B cell (primary cell): Measurements from ENCODE around the gene MFAP5. TPM values are rescaled to one million over a fixed set of nuclear protein-coding genes. Genes with fewer than 3 reads are reported as not detected.
"Not testable (repeated sequence)": the region's sequence is repeated elsewhere in the genome, so short reads cannot be mapped to it uniquely, and the experiment has no call there.

ENCODE experiments used
- ATAC-seq: fragments of 200-7000 bp; cut with Tn5 transposase; one replicate; pipeline ENCODE4 v1.10.0; 2021; ENCODE audit warnings: low read depth, mild to moderate bottlenecking, moderate number of reproducible peaks, moderate library complexity
- CTCF ChIA-PET: fragments of 350-600 bp; sonication (Branson Sonifier 250); formaldehyde crosslinking; loops from one replicate; lab custom pipeline; 2021; ENCODE audit warnings: antibody characterized with exemption, inconsistent platforms; lab: Charles Lee
- POLR2A ChIA-PET: fragments of 350-600 bp; sonication (Branson Sonifier 250); formaldehyde crosslinking; loops from one replicate; lab custom pipeline; 2021; ENCODE audit warnings: antibody characterized with exemption; lab: Charles Lee
- DNase-seq: peaks from one replicate; pipeline ENCODE4 v3.0.0; 2013
- H2AFZ ChIP-seq: 2 replicates; pipeline ENCODE4 v1.6.1; 2012; ENCODE audit warnings: mild to moderate bottlenecking, low read depth, low read length; ENCODE audit not compliant: insufficient read depth, poor library complexity, severe bottlenecking
- H3K27ac ChIP-seq, 2 donors: 1 replicate in 1 of 2; 2 replicates in 1 of 2; pipeline ENCODE4 v1.5.1; 2012 to 2013; ENCODE audit warnings: low read length in 2 of 2, mild to moderate bottlenecking in 2 of 2, moderate library complexity in 1 of 2
- H3K27me3 ChIP-seq, 4 experiments: fragments of 200-600 bp in 1 of 4; sonication (generic) in 1 of 4; replicated peaks in 1 of 4; 1 replicate in 2 of 4; 2 replicates in 2 of 4; pipeline versions ENCODE4 v1.6.1 to v1.7.0; 2013 to 2016; ENCODE audit warnings: low read length in 3 of 4, mild to moderate bottlenecking in 2 of 4, mixed read lengths in 1 of 4, moderate library complexity in 1 of 4; ENCODE audit not compliant: insufficient read depth in 4 of 4, control insufficient read depth in 3 of 4; ENCODE audit errors: control extremely low read depth in 1 of 4
- H3K36me3 ChIP-seq, 2 experiments: replicated peaks in 1 of 2; 1 replicate in 1 of 2; 2 replicates in 1 of 2; pipeline versions ENCODE4 v1.6.1 to v1.7.1; 2013; ENCODE audit warnings: low read length in 1 of 2; ENCODE audit not compliant: insufficient read depth in 2 of 2, control insufficient read depth in 1 of 2; ENCODE audit errors: control extremely low read depth in 1 of 2, extremely low read depth in 1 of 2
- H3K4me1 ChIP-seq, 2 donors: fragments of 200-600 bp in 1 of 2; sonication (generic) in 1 of 2; 1 replicate in 1 of 2; 2 replicates in 1 of 2; pipeline versions ENCODE4 v1.5.1 to v1.6.1; 2013 to 2017; ENCODE audit warnings: low read length in 2 of 2; ENCODE audit not compliant: control insufficient read depth in 2 of 2, insufficient read depth in 2 of 2
- H3K4me2 ChIP-seq: replicated peaks from 2 replicates; pipeline ENCODE3; 2012; ENCODE audit warnings: mild to moderate bottlenecking, low read depth, low read length; ENCODE audit not compliant: poor library complexity, severe bottlenecking
- H3K4me3 ChIP-seq, 5 experiments: fragments of 200-600 bp in 1 of 5; sonication (generic) in 1 of 5; 1 replicate in 3 of 5; 2 replicates in 2 of 5; pipeline versions ENCODE4 v1.5.1 to v1.7.0; 2011 to 2016; ENCODE audit warnings: low read length in 4 of 5, mild to moderate bottlenecking in 4 of 5, low read depth in 2 of 5, control low read depth in 1 of 5, moderate library complexity in 1 of 5; ENCODE audit not compliant: insufficient read depth in 1 of 5; ENCODE audit errors: control extremely low read depth in 1 of 5, extremely low read depth in 1 of 5
- H3K79me2 ChIP-seq: fragments of 200-600 bp; sonication (generic); one replicate; pipeline ENCODE4 v1.6.0; 2016; ENCODE audit warnings: low read length; ENCODE audit not compliant: control insufficient read depth, insufficient read depth
- H3K9ac ChIP-seq: fragments of 200-600 bp; sonication (generic); 2 replicates; pipeline ENCODE4 v1.6.1; 2017; ENCODE audit warnings: mild to moderate bottlenecking, low read length, moderate library complexity
- H3K9me3 ChIP-seq, 3 donors: one replicate each; pipeline versions ENCODE4 v1.6.1 to v1.7.1; 2013; ENCODE audit warnings: low read length in 2 of 3; ENCODE audit not compliant: control insufficient read depth in 2 of 3, insufficient read depth in 1 of 3; ENCODE audit errors: control extremely low read depth in 1 of 3
- H4K20me1 ChIP-seq: 2 replicates; pipeline ENCODE4 v1.6.0; 2012; ENCODE audit warnings: mild to moderate bottlenecking, low read length; ENCODE audit not compliant: insufficient read depth, control insufficient read depth, poor library complexity, severe bottlenecking
- H3K27ac Mint-ChIP-seq: one replicate; pipeline ENCODE4 v1.8.0; 2021; ENCODE audit warnings: mixed read lengths
- H3K27me3 Mint-ChIP-seq: one replicate; pipeline ENCODE4 v1.8.0; 2021; ENCODE audit warnings: mixed read lengths
- H3K4me1 Mint-ChIP-seq: one replicate; pipeline ENCODE4 v1.8.0; 2021; ENCODE audit warnings: mixed read lengths
- H3K4me3 Mint-ChIP-seq: one replicate; pipeline ENCODE4 v1.8.0; 2021; ENCODE audit warnings: mixed read lengths
- H3K9me3 Mint-ChIP-seq: one replicate; pipeline ENCODE4 v1.8.0; 2022; ENCODE audit warnings: mixed read lengths; ENCODE audit not compliant: insufficient read depth
- CTCF ChIP-seq: fragments of 200-600 bp; IDR thresholded peaks from one replicate; pipeline ENCODE4 v1.8.0; 2022; ENCODE audit warnings: antibody characterized with exemption, mild to moderate bottlenecking
- EZH2 ChIP-seq: IDR thresholded peaks from 2 replicates; pipeline ENCODE4 v1.6.1; 2012; ENCODE audit warnings: borderline replicate concordance, low read depth, mild to moderate bottlenecking, moderate library complexity, low read length; ENCODE audit not compliant: insufficient read depth, poor library complexity, severe bottlenecking
- WGBS: methylation state at CpG from one replicate; pipeline ENCODE4 v1.1.5; 2013; ENCODE audit warnings: missing lambda C conversion rate; ENCODE audit not compliant: insufficient coverage; 5-methylcytosine and 5-hydroxymethylcytosine counted together
- intact Hi-C: fragments of 100-400 bp; cut with micrococcal nuclease; formaldehyde crosslinking; loops from one replicate; pipeline ENCODE4 v1.10.0; 2022
- polyA plus RNA-seq: library from polyadenylated mRNA; depleted of rRNA; stranded (reverse); fragments of >200 nt; gene quantifications from 2 replicates; pipeline ENCODE4 v1.2.3, GENCODE V29; 2012
- total RNA-seq, 2 donors: library from RNA; stranded (reverse); fragments of 120-200 nt in 1 of 2; gene quantifications; 1 replicate in 1 of 2; 2 replicates in 1 of 2; pipeline versions ENCODE4 v1.2.3 to v1.2.4, GENCODE V29; 2013 to 2022

MFAP5 gene
- total and polyA plus RNA-seq, 2 donors (not counting 1 experiment from before 2014, with no cell fraction given): 0.31 to 0.94 TPM

GRCh38 chr12:8635342-8636006, 27.2 kb downstream of the MFAP5 start:
- H3K27me3 ChIP-seq, CTCF ChIA-PET, H3K4me3 ChIP-seq, H3K9me3 Mint-ChIP-seq, intact Hi-C loops, H3K4me1 Mint-ChIP-seq, H3K27ac ChIP-seq, ATAC-seq, POLR2A ChIA-PET, H2AFZ ChIP-seq, H3K36me3 ChIP-seq, H3K27me3 Mint-ChIP-seq, H4K20me1 ChIP-seq, H3K27ac Mint-ChIP-seq, H3K9me3 ChIP-seq, H3K4me2 ChIP-seq, H3K4me3 Mint-ChIP-seq, H3K4me1 ChIP-seq, H3K9ac ChIP-seq, DNase-seq, H3K79me2 ChIP-seq: not testable (repeated sequence)
- WGBS: no CpG with 5 or more reads among the region's 9 CpGs

DNA sequence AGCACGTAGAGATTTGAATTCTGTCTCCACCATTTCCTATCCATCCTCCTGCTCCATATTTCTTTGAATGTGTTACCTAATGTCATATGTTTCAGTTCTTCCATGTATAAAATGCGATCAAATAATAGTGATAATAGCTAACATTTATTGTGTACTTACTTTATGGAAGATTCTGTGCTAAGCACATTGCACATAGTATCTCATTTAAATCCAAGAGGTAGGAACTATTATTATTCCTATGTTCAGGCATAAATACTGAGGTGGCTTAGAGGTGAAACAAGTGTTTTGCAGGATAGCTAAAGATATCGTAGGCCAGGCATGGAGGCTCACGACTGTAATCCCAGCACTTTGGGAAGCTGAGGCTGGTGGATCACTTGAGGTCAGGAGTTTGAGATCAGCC, 32.5 kb downstream of the MFAP5 start:
- H3K4me1 ChIP-seq: peaks cover 0 to 7% of the 10 kb centered on the region in 2 donors
- WGBS: no CpG with 5 or more reads among the region's 4 CpGs
- TF ChIP-seq CTCF: no peak
- no peak for TF ChIP-seq EZH2
- H3K27ac ChIP-seq: no peak overlapping the region
- Mint-ChIP-seq H3K27ac (no peak overlapping the region), H3K9me3 (no peaks in the 10 kb centered on the region), H3K27me3 (no peaks in the 10 kb centered on the region), H3K4me3 (no peak overlapping the region), H3K4me1 (peaks cover 12% of the 10 kb centered on the region)
- H3K79me2 ChIP-seq: no peaks in the 10 kb centered on the region
- intact Hi-C loops: no loop called here
- H3K4me2 ChIP-seq: no peak overlapping the region
- no peak overlapping the region for H3K9ac ChIP-seq
- H2AFZ ChIP-seq: no peak overlapping the region
- CTCF ChIA-PET: no interaction called here
- ATAC-seq (no peak), DNase-seq (no peak)
- no peaks in the 10 kb centered on the region for H3K27me3 ChIP-seq
- POLR2A ChIA-PET: no interaction called here
- H3K36me3 ChIP-seq: no peaks in the 10 kb centered on the region
- H4K20me1 ChIP-seq: no peaks in the 10 kb centered on the region
- H3K9me3 ChIP-seq: no peaks in the 10 kb centered on the region
- no peak overlapping the region for H3K4me3 ChIP-seq
